GM18867 (cell line): Measurements from ENCODE around the gene LHX3.

ENCODE experiments used
- ATAC-seq: cut with Tn5 transposase; IDR thresholded peaks from one replicate; pipeline ENCODE4 v1.9.1; 2021; ENCODE audit warnings: mild to moderate bottlenecking, moderate library complexity; ENCODE audit not compliant: unreplicated experiment

The LHX3 gene

GRCh38 chr9:136209786-136210185 lies 4.9 kb upstream of the LHX3 start:
- ATAC-seq, result no peak

DNA sequence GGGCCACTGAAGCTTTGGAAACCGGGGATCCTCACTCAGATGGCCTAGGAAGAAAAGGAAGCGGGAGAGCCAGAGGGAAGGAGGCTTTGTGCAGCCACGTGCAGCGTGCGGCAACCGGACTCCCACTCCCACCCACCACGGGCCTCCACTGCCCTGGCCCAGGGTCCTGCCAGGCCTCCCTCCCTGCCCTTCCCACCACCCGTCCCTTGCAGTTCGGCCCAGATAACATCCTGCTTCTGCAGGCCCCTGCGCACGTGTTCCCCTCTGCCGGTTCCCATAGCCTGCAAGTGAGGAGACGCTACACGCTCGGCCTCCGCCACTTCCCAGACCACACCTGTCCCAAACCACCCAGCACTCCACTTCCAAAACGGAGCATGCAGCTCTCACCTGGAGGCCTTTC lies 4.3 kb upstream of the LHX3 start:
- no peak for ATAC-seq

DNA sequence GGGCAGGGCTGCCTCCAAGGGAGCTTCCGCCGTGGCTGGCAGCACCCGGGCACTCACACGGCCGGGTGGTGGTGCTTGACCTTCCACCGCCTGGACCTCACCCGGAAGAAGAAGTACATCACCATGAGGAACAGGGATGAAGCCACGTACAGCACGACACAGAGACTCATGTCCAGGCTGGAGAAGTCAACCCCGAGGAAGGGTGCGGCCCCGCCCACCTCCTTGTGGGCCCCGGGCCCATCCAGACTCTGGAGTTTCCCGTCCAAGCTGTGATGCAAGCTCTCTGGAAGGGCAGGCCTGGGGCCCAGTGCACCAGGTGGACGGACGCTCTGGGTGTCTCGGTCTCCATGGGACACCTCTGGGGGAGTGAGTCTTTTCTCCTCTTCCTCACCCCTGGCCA lies 3.7 kb upstream of the LHX3 start:
- no peak for ATAC-seq

- no peak for ATAC-seq
Measured at GRCh38 chr9:136207616-136208015, 2.7 kb upstream of the LHX3 start.

GRCh38 chr9:136206602-136207275 lies 1.8 kb upstream of the LHX3 start:
- no peak for ATAC-seq

DNA sequence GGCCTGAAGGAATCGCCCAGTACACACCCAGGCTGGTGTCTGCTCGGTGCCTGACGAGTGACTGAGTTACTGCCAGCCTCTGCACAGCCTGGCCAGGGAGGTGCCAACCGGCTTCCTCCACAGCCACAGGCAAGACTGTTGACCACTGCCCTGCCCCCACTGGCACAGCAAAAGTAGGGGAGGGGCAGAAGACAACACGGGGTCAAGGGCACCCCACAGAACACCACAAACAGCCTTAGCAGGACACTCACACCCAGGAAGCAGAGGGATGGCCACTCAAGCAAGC lies 722 bp upstream of the LHX3 start:
- no peak for ATAC-seq

DNA sequence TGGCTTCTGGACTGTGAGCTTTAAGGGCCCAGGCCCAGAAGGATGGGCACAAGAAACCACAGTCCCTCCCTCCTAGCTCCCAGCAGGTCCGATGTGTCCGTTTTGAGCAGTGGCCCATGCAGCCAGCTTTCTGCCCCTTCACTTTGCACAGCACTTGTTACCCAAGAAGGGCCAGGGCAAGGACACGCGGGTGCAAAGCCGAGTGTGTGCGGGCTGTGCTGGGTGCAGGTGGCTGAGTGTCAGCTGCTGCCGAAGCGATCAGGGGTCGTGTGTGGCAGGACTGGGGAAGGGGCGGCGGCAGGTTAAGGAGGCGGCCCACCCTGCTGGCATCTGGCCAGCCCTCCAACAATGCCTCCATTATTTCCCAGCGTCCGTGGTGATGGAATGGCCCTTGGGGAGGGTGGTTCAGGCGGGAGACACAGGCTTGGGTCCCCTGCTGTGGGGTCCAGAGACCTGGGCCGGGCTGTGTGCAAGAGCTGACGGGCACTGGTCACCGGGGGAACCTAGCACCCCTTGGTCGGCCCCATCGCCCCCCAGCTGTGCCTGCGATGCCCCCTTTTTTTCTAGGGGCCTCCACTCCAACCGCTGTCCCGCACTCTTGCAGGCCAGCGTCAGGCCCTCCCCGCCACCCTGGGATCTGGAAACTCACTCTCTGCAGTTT lies 653 bp downstream of the LHX3 start:
- no peak for ATAC-seq

DNA sequence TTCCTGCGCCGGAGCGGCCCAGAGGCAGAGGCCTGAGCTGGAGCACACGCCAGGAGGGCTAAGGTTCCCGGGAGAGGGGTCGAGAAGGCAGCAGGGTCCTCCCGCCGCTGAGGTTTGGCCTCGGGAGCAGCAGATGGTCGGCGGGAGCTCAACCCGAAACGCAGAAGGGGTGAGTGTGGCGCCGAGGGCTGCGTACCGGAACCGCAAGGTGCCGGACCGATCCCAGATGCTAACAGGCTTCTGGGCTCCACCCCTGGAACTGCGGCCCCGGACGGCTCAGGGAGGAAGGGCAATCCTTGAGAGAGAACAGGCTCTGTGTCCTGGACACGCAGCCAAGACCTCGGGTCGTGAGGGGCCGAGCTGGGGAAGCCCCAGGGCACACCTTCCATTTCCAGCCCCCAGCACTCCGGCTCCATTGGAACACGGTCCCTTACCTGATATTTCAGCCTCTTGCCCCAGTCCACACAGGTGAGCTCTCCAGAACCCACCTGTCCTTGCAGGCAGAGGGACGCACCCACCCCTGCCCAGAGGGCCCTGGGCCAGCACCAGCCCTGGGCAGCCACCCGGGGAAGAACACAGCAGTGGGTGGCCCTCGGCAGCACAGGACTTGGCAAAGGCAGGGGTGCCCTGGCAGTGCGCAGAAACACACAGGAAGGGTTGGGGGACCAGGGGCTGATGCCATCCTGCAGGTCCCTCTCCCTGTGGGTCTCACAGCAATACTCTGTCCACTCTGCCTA lies 1.4 kb downstream of the LHX3 start:
- no peak for ATAC-seq

GRCh38 chr9:136202454-136203407 lies 2.2 kb downstream of the LHX3 start:
- no peak for ATAC-seq

GRCh38 chr9:136201609-136202453 lies 3.1 kb downstream of the LHX3 start:
- ATAC-seq, result no peak

- ATAC-seq, result no peak
Measured at GRCh38 chr9:136201174-136201573, 3.8 kb downstream of the LHX3 start.

DNA sequence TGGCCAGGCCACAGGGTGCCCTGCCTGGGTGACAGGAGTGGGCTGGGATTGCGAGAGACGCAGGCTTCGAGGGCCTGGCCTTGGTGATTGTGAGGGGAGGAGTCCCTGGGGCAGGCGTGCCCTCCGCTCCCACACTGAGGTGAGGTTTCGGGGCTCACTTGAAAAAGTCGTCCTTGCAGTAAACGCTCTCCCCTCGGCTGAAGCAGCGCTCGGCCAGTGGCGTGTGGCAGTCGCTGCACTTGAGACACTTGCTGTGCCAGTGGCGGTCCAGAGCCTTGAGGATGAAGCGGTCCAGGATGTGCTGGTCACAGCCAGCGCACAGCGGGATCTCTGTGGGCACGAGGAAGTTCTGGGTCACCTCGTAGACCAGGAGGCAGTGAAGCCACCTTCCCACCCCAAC lies 4.5 kb downstream of the LHX3 start:
- no peak for ATAC-seq

DNA sequence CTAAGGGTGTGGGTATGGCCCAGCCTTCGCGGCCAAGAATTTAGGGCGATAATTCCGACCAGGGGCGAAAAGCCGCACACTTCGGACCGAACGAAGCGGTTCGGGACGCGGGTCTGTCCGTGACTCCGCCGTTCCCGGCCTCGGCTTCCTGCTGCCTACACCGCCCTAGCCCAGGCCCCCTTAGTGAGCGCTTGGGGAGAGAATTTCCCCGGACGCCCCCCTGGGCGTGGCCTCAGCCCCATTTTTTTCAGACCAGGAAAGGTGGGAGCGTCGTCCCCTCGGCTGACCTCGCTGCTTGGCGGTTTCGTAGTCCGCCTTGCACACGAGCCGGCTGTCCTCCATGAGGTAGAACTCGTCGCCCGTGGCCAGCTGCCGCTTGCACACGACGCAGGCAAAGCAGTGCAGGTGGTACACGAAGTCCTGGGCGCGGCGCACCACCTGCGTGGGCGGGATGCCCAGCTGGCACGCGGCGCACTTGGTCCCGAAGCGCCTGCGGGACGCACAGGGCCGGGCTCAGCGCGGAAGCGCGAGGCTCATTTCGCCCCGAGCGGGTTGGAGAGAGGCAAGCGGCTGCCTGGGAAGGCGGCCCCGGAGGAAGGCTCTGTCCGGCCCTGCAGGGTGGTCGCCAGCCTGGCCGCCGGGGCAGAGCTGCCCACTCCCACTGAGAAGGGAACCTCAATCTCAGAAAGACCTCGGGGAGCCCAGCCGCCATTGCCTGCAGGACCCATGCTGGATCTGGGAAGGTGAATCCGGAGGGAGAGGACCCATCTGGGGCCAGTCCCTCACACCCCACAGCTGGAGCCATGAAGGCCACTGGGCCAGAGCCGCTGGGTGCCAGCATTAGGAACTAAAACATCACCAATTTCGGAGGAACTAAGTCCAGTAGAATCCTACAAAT lies 5.3 kb downstream of the LHX3 start:
- no peak for ATAC-seq

GRCh38 chr9:136198605-136199083 lies 6.3 kb downstream of the LHX3 start:
- no peak for ATAC-seq

DNA sequence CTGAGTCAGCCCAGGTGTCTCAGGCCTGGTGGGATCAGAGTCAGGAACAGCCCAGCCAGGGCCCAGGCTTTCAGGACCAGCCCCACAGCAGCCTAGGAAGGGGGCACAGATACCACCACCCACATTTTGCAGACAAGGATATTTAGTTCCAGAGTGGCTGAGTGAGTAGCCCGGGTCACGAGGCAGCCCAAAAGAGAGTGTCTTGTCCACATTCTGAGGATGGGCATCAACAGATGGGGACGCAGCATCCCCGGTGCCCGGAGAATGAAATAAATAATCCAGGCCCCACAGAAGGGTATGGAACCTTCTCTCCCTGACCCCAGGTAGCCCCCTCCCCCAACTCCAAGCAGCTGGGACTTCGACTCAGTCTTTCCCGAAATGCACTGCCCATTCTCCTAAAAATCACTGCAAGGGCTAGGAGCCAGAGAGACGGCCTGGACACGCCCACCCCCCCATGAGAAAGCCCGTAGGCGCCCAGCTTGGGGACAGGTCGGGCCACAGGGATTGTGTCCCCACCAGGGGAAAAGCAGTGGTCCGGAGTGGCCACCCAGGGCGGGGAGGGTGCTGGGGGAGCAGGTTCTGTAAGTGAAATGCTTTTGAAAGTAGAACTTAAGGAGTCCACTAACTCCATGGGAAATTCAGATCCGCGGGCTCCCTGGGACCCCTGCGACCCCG lies 6.9 kb downstream of the LHX3 start:
- ATAC-seq, result no peak

DNA sequence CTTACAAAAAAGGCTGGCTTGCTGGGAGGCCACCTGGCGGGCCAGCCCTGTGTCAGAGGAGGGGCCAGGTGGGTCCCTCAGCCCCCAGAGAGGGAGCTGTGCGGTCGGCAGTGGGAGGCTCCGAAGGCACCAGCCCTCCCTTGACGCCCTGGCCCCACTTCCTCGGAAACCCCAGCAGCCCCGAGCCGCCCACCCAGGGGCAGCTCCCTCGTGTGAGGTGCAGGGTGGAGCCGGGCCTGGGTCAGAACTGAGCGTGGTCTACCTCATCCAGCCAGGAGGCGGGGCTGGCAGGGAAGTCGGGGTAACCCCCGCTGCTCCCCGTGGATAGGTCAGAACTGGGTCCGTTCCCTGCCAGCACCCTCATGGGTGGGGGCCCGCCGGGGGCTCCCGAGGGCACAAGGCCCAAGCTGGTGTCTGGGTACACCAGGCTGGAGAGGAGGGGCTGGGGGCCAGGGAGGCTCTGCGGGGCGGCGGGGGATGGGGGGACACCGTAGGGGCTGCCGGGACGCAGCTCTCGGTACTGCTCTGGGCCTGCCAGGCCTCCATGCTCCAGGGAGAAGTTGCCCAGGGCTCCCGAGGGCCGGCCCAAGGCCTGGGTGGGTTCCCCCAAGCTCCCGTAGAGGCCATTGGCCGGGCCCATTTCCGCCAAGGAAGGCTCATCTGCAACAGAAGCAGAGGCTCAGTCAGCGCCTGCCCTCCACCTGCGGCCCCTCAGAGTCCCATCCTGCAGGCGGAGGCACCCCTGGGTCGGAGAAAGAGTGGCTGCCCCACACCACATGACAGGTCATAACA lies 7.6 kb downstream of the LHX3 start:
- no peak for ATAC-seq

DNA sequence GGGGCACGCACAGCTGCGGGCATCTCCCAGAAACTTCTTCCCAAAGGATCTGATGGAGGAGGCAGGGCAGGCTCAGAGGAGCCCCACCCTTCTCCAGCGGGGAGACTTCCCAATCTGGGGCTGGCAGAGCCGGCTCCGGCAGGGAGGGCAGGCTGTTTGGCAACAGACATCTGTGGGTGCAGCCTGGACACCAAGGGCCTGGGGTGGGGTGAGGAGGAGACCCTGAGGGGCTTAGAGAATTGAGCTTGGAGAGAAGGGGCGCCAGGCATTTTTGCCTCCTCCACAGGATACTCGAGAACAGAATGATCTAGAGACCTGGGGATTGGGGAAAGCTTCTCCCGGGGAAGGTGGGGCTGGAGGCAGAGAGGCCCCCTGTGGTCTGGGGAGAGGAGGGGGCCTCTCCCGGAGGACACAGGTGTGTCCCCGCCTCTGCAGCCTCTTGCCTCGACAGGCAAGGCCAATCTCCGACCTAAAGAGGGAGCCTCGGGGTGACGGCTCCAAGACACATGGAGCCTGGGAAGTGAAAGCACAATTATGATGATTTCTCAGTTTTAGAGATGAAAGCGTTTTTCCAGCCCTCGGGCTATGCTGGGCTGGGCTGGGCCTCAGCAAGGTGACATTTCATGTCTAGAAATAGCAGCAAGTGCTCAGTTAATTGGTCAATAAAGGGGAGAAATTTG lies 8.4 kb downstream of the LHX3 start:
- ATAC-seq, result no peak
